Heart right ventricle (tissue), 16 donors: ENCODE results near the gene CRTC1. TPM values are rescaled to one million over a fixed set of nuclear protein-coding genes. Genes with fewer than 3 reads are reported as not detected.

Source experiments
- ATAC-seq, 8 donors: fragments of 200-7000 bp; cut with Tn5 transposase; one replicate each; pipeline ENCODE4 v1.9.1; 2020; ENCODE audit warnings: mild to moderate bottlenecking in 8 of 8, moderate library complexity in 8 of 8, moderate number of reproducible peaks in 1 of 8
- DNase-seq, 2 donors: peaks; one replicate each; pipeline ENCODE4 v3.0.0-alpha.2; 2020
- H3K27ac ChIP-seq, 10 donors: fragments of 200-600 bp; sonication (generic) in 2 of 10; one replicate each; pipeline versions ENCODE4 v1.5.0 to v1.8.0; 2020 to 2022; ENCODE audit warnings: mild to moderate bottlenecking in 3 of 10
- H3K27me3 ChIP-seq, 7 donors: fragments of 200-600 bp; one replicate each; pipeline ENCODE4 v1.8.0; 2021 to 2022; ENCODE audit warnings: mild to moderate bottlenecking in 2 of 7
- H3K36me3 ChIP-seq, 9 donors: fragments of 200-600 bp; sonication (generic) in 1 of 9; one replicate each; pipeline versions ENCODE4 v1.5.0 to v1.8.0; 2020 to 2022; ENCODE audit warnings: mild to moderate bottlenecking in 2 of 9
- H3K4me1 ChIP-seq, 9 donors: fragments of 200-600 bp; sonication (generic) in 1 of 9; one replicate each; pipeline versions ENCODE4 v1.5.0 to v1.8.0; 2020 to 2022; ENCODE audit warnings: mild to moderate bottlenecking in 4 of 9
- H3K4me3 ChIP-seq, 10 donors: fragments of 200-600 bp; sonication (generic) in 2 of 10; one replicate each; pipeline versions ENCODE4 v1.5.0 to v1.8.0; 2020 to 2022; ENCODE audit warnings: mild to moderate bottlenecking in 7 of 10, moderate library complexity in 2 of 10
- H3K9me3 ChIP-seq, 11 donors: fragments of 200-600 bp in 10 of 11; sonication (generic) in 2 of 11; one replicate each; pipeline versions ENCODE4 v1.5.0 to v1.8.0; 2013 to 2022; ENCODE audit warnings: mild to moderate bottlenecking in 2 of 11, control low read depth in 1 of 11, moderate library complexity in 1 of 11
- WGBS, 2 donors: extraction: QIAGEN DNeasy Blood & Tissue Kit; methylation state at CpG; one replicate each; pipeline ENCODE4 v1.1.7; 2013; ENCODE audit warnings: inconsistent platforms in 1 of 2; 5-methylcytosine and 5-hydroxymethylcytosine counted together
- intact Hi-C, 10 donors: fragments of 100-400 bp; cut with DNase I; formaldehyde crosslinking; loops; one replicate each; pipeline versions ENCODE4 v1.11.1 to v1.14.2; 2022
- polyA plus RNA-seq, 2 donors: library from polyadenylated mRNA; stranded (reverse); fragments of 200-250 nt; gene quantifications; one replicate each; pipeline ENCODE4 v1.2.3, GENCODE V29; 2013
- total RNA-seq, 10 donors: library from RNA; stranded (reverse); fragmentation: NEBNext Ultra II Directional in 3 of 10; extraction: Animal tissue kit (Norgen Biotek cat#: 25700) in 3 of 10; gene quantifications; one replicate each; pipeline versions ENCODE4 v1.2.1 to v1.2.4, GENCODE V29; 2021 to 2023
- TF ChIP-seq, protein P1 (sequence below), 9 donors: fragments of 200-600 bp; sonication (generic) in 2 of 9; IDR thresholded peaks; one replicate each; pipeline versions ENCODE4 v1.5.0 to v1.8.0; 2021 to 2022; ENCODE audit warnings: antibody characterized with exemption in 9 of 9, mild to moderate bottlenecking in 5 of 9, moderate library complexity in 1 of 9
- donor health status: Arrhythmogenic right ventricular cardiomyopathy.
- donor health status: ischemic (EF 13 %, LVEDD 7.1; RV severe dilation, severe dysfunction).
- donor health status: healthy with polysubstance abuse.
- donor health status: DM: no; HTN: yes; CAD: no.
- donor health status: DM: no; HTN: no; CAD: no.
- donor health status: ischemic (EF 25% LVEDD 6.9; RV normal size, moderate dysfunction).
- donor health status: ischemic (EF 25% LVEDD 5.7; RV mildly dilated, moderate dysfunction).
- donor health status: healthy.
- donor health status: DM: yes; HTN: yes; CAD: no.
- donor health status: Ischemic cardiomyopathy.
- donor health status: ischemic (EF 35%, LVEDD 5.7; RV mildly dilated, moderate dysfunction).
- donor health status: nonischemic (EF 11% LVEDD 7.7; RV severe dilation, severe dysfunction).
- donor health status: DM: yes; HTN: yes; CAD: no.
- donor health status: PGD.
- donor health status: ischemic (EF 29% LVEDD 5.4; RV normal size, mild dysfunction).
- donor health status: nonischemic (EF 23%, LVEDD 6.1; RV moderate dilation, normal function).

CRTC1 gene
- total and polyA plus RNA-seq, 12 donors, result 3.2 to 11.8 (median 9.1) TPM

DNA sequence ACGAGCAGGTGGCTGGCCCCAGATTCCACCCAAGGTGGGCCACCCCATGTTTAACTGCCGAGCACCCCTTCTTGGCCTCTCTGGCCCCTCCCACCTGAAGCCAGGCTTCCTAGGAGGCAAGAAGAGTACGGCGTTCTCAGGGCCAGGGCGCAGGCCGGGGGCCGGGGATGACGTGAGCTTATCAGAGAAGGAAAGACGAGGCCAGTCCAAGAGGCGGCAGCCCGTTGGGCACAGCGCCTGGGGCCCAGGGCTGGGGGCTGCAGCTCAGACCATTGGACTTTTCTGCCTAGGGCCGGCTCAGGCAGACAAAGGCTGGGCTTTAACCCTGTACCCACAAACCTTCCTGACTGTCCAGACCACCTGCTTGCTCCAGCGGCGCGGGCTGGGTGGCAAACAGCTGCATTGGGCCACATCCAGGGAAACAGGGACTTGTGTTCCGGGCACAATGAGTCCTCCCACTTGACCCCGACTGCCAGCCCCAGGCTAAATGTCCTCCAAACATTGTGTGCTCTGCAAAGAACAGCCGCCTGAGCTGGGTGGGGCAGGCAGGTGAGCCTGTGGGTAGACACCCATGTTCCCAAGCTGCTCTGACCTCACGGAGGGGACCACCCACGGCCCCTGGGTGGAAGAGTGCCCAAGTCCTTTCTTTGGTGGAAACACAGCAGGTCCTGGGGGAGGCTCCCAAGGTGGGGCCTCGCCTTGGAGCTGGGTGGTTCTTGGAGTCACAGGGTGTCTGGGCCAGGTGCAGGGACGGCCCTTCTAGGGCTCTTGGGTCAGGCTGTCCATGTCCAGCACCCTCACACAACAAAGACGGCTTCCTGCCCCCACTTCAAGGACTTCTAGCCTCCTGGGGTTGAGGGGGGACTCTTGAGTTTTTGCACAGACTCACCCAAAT lies 85.8 kb downstream of the CRTC1 start:
- H3K4me1 ChIP-seq, result no peaks in the 10 kb centered on the region

DNA sequence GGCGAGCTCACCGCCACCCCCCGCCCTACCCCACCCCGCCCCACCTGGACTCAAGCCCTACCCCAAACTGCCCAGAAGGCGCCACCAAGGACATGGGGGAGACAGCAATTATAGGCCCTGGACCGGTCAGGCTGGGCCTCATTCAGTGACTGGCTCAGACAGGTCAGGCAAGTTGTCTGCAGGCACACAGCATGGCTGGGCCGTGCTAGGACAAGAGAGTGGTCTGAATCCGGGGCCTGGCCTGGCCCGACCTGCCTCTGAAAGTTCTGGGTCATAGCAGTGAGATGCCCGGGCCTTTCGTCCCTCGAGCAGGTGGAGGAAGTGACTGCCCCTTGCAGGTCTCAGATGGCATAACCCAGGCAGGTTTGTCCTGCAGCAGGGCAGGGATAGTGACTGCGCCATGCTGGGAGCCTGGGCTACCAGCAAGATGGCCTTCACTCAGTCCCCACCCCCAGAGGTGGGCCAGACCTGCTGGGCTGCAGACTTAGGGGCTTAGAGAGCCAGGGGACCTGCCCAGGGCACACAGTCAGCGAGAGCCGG lies 86.6 kb downstream of the CRTC1 start:
- Histone ChIP-seq H3K4me3 (no peak overlapping the region), H3K9me3 (no peaks in the 10 kb centered on the region), H3K27ac (no peak overlapping the region), H3K27me3 (no peaks in the 10 kb centered on the region), H3K4me1 (no peaks in the 10 kb centered on the region), H3K36me3 (peaks cover 0 to 24% (median 0%) of the 10 kb centered on the region in 9 donors)
- ATAC-seq (no peak), DNase-seq (no peak)
- WGBS, 2 donors, result 94 to 97% methylated on average over 15 of the region's 15 CpGs
- TF ChIP-seq, protein P1, sequence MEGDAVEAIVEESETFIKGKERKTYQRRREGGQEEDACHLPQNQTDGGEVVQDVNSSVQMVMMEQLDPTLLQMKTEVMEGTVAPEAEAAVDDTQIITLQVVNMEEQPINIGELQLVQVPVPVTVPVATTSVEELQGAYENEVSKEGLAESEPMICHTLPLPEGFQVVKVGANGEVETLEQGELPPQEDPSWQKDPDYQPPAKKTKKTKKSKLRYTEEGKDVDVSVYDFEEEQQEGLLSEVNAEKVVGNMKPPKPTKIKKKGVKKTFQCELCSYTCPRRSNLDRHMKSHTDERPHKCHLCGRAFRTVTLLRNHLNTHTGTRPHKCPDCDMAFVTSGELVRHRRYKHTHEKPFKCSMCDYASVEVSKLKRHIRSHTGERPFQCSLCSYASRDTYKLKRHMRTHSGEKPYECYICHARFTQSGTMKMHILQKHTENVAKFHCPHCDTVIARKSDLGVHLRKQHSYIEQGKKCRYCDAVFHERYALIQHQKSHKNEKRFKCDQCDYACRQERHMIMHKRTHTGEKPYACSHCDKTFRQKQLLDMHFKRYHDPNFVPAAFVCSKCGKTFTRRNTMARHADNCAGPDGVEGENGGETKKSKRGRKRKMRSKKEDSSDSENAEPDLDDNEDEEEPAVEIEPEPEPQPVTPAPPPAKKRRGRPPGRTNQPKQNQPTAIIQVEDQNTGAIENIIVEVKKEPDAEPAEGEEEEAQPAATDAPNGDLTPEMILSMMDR (IDR thresholded peaks at IDR 0.05), result no peak
- intact Hi-C loops, result no loop called here

More for the DNA sequence above, 85.8 kb downstream of the CRTC1 start:
- DNase-seq, result no peak
- Histone ChIP-seq H3K27me3 (no peaks in the 10 kb centered on the region), H3K36me3 (peaks cover 0 to 24% (median 0%) of the 10 kb centered on the region in 9 donors), H3K27ac (no peak overlapping the region), H3K4me3 (no peak overlapping the region), H3K9me3 (no peaks in the 10 kb centered on the region)
- TF ChIP-seq, protein P1 (IDR thresholded peaks at IDR 0.05), result no peak
- no peak for ATAC-seq
- intact Hi-C loops, result no loop called here
- 89 to 92% methylated on average over 24 of the region's 24 CpGs for WGBS, 2 donors

DNA sequence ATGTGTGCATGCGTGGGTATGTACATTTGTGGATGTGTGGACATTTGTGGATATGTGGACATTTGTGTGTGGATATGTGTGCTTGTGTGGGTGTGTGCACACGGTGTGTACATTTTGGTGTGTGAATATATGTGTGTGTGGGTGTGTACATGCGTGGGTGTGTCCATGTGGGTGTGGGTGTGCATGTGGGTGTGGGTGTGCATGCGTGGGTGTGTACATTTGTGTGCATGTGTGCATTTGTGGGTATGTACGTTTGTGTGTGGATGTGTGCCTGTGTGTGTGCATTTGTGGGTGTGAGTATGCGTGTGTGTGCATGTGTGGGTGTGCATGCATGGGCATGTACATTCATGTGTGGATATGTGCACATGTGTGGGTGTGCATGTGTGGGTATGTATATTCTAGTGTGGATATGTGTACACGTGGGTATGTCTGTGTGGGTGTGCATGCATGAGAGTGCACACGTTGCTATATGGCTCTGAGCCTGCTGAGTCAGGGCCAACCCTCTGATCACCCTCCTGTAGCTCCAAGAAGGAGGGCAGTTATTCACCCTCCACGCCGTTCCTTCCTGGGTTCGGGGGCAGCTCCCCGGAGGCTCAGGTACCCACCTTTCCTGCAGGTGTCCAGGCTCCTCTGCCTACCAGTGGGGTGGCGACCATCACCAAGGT lies 87.3 kb downstream of the CRTC1 start:
- DNase-seq (no peak), ATAC-seq (no peak)
- H3K4me1 ChIP-seq, result no peaks in the 10 kb centered on the region
- no peak overlapping the region for H3K4me3 ChIP-seq
- WGBS, 2 donors, result 85 to 86% methylated on average over 13 of the region's 13 CpGs
- intact Hi-C loops, result no loop called here
- no peaks in the 10 kb centered on the region for H3K9me3 ChIP-seq
- TF ChIP-seq, protein P1 (IDR thresholded peaks at IDR 0.05), result no peak
- H3K27me3 ChIP-seq, result no peaks in the 10 kb centered on the region
- peaks cover 0 to 24% (median 0%) of the 10 kb centered on the region in 9 donors for H3K36me3 ChIP-seq
- no peak overlapping the region for H3K27ac ChIP-seq
